ENCODE data around the gene C10orf90.

- TF ChIP-seq CTCF (IDR thresholded peaks at IDR 0.05): no peak
- TF ChIP-seq POLR2AphosphoS5 (IDR thresholded peaks at IDR 0.05): no peak
These were observed 277.4 kb downstream of the C10orf90 start for GRCh38 chr10:126393076-126393475.

All from breast epithelium (tissue), 3 donors.